ENCODE measurements around the gene OBP2A.

Gene OBP2A

GRCh38 chr9:135580664-135581380 is 34.9 kb downstream of the OBP2A start:
- no peak for DNase-seq

- no peak for DNase-seq
Measured at GRCh38 chr9:135581636-135582426, 35.9 kb downstream of the OBP2A start.

GRCh38 chr9:135582541-135582940 is 36.6 kb downstream of the OBP2A start:
- DNase-seq, result no peak

- no peak for DNase-seq
Measured at GRCh38 chr9:135582966-135583687, 37.2 kb downstream of the OBP2A start.

- no peak for DNase-seq
Measured at GRCh38 chr9:135583688-135584011, 37.7 kb downstream of the OBP2A start.

GRCh38 chr9:135584371-135584770 is 38.4 kb downstream of the OBP2A start:
- no peak for DNase-seq

GRCh38 chr9:135584934-135585333 is 39.0 kb downstream of the OBP2A start:
- DNase-seq, result no peak

GRCh38 chr9:135586601-135587109 is 40.7 kb downstream of the OBP2A start:
- no peak for DNase-seq

- no peak for DNase-seq
Measured at GRCh38 chr9:135587658-135588057, 41.7 kb downstream of the OBP2A start.

- DNase-seq, result no peak
Measured at GRCh38 chr9:135588371-135588770, 42.4 kb downstream of the OBP2A start.

- DNase-seq, result no peak
Measured at GRCh38 chr9:135588886-135589595, 43.1 kb downstream of the OBP2A start.

- DNase-seq, result no peak
Measured at GRCh38 chr9:135589596-135590485, 43.9 kb downstream of the OBP2A start.

GRCh38 chr9:135590486-135591079 is 44.7 kb downstream of the OBP2A start:
- no peak for DNase-seq

GRCh38 chr9:135591506-135592330 is 45.8 kb downstream of the OBP2A start:
- DNase-seq, result no peak

- DNase-seq, result no peak
Measured at GRCh38 chr9:135592331-135592590, 46.3 kb downstream of the OBP2A start.

- DNase-seq, result no peak
Measured at GRCh38 chr9:135592625-135593024, 46.7 kb downstream of the OBP2A start.

- no peak for DNase-seq
Measured at GRCh38 chr9:135596211-135596610, 50.3 kb downstream of the OBP2A start.
